Measurements from ENCODE around the gene KRTAP10-3.
"Not testable (repeated sequence)": the region's sequence is repeated elsewhere in the genome, so short reads cannot be mapped to it uniquely, and the experiment has no call there.

Gene KRTAP10-3

DNA sequence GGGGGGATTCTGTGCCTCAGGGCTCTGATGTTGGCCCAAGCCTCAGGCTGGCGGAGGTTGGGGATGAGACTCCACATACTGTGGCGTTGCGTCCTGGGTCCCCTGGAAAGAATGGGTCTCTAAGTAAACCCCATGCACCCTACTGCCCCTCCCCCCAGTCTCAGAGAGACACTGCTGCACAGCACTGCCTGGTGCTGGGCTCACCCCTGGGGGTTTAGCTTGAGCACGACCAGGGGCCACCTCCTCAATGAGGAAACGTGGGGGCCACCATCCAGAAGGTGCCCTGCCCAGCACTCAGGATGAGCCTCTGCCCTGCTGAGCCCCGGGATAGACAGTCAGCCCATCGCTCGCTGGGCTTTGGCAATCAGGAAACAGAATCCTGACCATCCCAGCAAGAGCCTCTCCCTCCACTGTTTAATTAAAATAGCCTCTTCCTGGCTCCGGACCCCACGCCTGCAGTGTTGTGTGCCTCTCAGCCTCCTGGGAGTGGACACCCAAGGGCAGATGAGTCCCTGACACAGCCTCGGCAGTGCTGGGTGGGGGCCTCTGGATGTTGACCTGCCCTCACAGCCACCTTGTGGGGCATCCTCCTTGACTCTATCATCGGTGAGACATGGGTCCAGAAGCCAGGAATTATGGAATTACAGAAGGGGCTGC, 11.4 kb upstream of the KRTAP10-3 start:
- no peak for DNase-seq

- no peak for DNase-seq
Observed at GRCh38 chr21:44568667-44569556, 10.3 kb upstream of the KRTAP10-3 start.

DNA sequence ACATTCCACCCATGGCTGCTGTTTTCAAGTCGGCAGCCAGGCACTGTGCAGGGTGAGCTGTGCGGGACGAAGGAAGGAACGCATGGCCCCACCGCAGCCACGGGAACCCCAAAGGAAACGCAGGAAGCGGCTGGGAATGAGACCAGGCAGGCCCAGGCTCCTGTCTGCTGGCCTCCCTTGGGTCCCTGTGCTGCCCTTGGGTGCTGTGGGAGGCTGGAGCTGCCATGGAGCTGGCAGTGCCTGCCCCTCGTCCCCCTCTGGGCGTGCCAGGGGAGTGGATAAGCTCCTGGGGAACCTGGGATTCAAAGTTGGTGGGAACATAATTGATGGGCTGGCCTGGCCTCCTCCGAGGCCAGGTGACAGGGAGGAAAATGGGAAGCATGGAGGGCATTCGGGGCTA, 9.7 kb upstream of the KRTAP10-3 start:
- no peak for DNase-seq

GRCh38 chr21:44567481-44568171, 9.0 kb upstream of the KRTAP10-3 start:
- DNase-seq = no peak

GRCh38 chr21:44566403-44566802, 7.8 kb upstream of the KRTAP10-3 start:
- no peak for DNase-seq

DNA sequence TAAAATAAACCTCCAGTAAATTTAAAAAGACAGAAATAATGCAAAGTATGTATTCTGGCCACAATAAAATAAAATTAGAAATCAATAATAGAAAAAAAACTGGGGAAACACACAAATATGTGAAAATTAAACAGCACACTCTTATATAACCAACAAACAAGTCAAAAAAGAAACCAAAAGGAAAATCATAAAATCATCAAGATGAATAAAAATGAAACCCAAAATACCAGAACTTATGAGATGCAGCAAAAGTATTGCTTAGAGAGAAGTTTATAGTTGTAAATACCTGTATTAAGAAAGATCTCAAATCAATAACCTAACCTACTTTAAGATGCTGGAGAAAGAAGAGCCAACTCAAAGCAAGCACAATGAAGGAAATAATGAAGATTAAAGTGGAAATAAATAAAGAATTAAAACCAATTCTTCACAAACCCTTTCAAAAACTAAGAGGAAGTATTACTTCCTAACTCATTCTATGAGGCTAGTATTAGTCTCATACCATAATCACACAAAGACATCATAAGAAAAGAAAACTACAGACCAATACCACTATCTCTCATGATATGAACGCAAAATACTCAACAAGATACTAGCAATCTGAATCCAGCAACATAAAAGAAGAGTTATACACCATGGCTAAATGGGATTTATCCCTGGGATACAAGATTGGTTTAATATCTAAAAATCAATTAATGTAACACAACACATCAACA, 6.4 kb upstream of the KRTAP10-3 start:
- DNase-seq = no peak

DNA sequence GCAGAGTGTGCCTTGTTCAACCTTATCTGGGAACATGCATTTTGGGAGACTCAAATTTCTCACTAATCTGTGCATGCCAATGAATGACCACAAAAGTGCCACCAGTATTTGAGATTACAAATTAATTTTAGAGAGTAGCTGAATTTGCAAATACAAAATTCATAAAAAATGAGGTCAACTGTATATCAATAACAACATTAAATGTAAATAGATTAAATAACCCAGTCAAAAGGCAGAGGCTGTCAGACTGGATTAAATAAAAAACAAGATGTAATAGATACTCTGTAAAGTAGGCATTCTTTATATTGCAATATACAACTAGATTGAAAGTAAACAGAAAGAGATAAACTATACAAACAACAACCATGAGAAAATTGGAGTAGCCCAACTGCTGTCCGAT, 5.5 kb upstream of the KRTAP10-3 start:
- DNase-seq = no peak

DNA sequence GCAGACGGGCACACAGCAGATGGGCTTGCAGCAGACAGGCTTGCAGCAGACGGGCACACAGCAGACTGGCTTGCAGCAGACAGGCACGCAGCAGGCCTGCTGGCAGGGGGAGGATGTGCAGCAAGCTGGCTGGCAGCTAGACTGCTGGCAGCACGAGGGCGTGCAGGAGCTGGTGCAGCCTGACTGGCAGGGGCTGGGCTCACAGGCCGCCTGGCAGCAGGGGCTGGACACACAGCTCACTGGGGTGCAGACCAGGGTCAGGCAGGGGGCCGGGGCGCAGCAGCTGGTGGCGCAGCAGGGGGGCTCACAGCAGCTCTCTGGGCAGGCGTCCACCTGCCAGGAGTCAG, 293 bp downstream of the KRTAP10-3 start:
- not testable (repeated sequence) for DNase-seq

- no peak for DNase-seq
Observed at GRCh38 chr21:44557491-44558328, 885 bp downstream of the KRTAP10-3 start.

DNA sequence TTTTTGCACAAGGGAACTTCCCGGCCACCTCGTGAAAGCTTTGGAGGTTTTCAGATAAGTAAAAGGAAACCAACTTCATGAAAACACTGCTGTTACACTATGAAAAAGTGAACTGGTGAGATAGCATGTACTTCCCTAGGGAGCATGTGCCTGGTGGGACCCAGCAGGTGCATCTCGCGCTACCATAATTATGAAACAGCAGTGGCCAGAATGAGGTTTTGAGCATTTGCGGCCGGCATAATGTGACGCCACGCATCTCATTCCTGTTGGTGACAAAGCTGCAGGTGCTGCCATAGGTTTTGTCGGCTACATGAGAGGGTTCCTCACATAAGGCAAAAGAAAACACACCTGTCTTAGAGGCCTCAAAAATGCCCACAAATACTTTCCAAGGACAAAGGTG, 1.7 kb downstream of the KRTAP10-3 start:
- DNase-seq = no peak

DNA sequence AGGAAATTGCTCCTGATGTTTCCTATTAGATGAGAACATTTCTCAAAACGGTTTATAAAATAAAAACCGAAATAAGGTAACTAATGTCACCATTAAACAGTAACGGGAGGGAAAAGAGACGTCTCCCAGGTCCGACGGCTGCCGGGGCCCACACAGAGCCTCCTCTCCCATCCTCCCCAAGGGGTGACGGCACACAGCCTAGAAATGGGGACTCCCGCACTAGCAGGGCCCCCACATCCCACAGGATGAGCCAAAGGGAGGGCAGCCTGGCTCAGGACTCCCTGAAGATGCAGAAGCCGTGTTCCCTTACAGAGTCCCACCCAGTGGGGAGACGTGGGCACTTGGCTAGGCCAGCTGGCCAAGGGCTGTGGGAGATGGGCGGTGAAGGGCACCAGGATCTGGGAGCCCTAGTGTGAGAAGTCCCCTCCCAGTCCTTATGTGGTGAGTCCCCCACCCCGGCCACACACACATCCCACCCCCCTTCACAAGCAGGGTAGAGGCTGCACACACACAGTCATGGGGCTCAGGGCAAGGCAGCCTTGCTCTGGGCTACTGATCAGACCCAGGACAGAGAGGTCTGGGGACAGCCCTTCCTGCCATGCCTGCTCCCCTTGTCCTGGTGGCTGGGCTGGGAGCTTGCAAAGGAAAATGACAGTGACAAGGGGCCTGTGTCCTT, 3.3 kb downstream of the KRTAP10-3 start:
- no peak for DNase-seq

GRCh38 chr21:44552681-44553080, 5.9 kb downstream of the KRTAP10-3 start:
- DNase-seq = no peak

DNA sequence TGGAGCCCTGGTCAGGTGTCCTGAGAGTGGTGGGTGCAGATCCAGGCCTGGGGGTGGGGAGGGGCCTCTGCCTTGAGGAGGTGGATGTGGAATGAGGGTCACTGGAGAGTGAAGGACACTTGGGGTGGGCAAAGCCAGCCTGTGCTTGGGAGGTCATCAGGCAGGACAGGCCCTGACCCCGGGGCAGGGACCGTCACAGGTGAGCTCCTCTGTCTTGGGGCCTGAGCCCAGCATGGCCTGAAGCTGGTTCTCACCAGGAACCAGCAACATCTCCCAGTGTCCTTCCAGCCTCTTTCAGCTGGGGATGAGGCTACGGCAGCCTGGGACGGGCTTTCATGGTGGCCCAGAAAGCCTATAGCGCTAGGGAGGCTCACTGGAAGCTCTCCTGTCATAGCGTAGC, 6.5 kb downstream of the KRTAP10-3 start:
- DNase-seq = no peak

DNA sequence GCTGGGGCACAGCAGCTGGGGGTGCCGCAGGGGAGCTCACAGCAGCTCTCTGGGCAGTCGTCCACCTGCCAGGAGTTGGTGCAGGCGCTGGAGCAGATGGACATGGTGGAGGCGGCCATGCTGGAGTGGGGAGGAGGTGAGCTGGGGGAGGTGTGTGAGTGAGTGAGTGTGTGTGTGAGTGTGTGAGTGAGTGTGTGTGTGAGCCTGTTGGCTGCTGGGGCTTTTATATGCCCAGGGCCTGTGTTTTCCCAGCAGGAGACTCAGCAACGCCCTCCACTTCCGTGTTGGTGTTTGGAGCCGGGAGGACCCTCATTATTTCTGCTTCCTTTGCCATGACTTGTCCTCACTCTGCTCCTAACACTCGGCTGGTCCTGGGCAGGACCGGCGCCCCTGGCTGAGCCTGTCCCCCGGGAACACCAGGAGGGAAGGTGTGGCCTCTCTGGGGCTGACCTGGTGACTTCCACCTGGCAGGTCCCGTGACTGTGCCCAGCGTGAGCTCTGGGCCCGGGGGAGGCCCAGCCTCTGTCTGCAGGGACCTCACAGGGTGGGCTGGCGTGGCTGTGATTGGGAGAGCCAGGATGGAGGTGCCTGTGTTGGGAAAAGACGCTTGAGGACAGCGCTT, 7.1 kb downstream of the KRTAP10-3 start, which contains the start of gene KRTAP10-2:
Gene KRTAP10-2 (minus strand): TSS at position 166 of the 622 bp plus-strand sequence. CDS start 47 bp downstream, at position 119.
- no peak for DNase-seq

DNA sequence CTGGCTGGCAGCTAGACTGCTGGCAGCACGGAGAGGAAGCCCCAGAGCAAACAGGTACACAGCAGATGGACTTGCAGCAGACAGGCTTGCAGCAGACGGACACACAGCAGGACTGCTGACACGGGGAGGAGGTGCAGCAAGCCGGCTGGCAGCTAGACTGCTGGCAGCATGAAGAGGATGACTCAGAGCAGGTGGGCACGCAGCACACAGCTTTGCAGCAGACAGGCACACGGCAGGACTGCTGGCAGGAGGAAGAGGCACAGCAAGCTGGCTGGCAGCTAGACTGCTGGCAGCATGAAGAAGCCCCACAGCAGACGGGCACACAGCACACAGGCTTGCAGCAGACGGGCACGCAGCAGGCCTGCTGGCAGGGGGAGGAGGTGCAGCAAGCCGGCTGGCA, 7.8 kb downstream of the KRTAP10-3 start:
- no peak for DNase-seq

- not testable (repeated sequence) for DNase-seq
Observed at GRCh38 chr21:44550285-44550684, 8.3 kb downstream of the KRTAP10-3 start.

GRCh38 chr21:44549525-44550211, 8.9 kb downstream of the KRTAP10-3 start:
- DNase-seq = no peak

DNA sequence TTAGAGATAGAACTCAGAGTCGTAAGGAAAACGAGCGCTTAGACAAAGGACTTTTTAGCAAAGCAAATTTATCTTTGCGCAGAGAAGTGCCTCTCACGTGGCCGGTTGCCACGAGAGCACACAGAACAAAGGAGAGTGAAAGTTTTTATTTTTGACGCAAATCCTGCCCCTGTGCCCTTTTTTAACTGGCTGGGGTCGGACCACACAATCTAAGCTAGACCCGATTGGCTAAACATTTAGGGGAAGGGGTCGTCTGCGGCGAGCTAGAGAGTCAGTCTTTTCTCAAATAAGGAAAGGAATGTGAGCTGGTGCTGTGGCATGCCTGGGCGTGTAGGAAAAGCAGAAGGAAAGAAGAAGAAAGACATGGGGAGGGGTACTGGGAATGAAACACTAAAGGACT, 9.7 kb downstream of the KRTAP10-3 start:
- no peak for DNase-seq

DNA sequence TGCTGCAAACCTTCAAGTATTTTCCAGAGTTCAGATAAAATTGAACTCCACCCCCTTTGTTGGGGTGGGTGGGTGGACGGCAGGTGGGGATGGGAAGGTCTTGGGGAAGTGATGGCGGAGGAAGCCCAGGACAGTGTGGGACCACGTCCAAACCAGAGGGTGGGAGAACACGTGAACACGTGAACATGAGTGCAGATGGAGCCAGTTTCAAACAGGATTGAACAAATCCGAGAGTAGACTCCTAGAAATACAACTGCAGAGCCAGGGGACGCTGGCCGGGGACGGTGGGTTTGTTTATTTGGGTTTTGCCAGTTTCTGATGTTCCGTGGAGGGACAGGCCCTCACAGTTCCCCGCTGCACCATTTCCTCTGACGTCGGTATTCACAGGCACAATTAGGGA, 10.2 kb downstream of the KRTAP10-3 start:
- no peak for DNase-seq

DNA sequence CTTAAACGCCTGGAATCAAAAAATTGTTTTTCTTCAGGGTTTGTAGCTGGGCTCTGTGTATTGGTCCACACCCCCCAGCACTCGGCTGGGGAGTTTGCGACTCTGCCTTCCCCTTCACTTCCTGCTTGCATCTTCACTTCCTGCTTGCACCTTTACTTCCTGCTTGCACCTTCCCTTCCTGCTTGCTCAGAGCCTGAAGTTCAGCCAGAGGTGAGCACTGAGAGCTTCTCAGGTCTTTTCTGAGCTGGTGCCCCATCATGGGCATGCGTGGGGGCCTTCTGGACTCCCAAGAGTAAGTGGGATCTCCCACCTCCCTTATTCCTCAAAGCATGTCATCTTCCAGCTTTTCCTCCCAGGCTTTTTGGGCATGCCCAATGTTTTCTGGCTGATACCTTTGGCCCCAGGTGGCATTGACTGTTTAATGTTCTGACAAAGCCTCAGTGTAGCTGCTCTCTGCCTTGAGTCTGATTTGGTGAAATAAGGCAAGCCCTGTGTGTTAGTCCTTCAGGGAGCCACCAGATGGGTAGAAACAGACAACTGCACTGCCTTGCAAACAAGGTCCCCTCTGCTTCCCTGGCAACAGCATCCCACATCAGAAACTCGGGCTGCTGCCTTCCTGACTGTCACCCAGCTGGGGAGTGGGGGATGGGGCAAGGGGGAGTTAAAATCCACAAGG, 10.8 kb downstream of the KRTAP10-3 start:
- peak; percentile 25 for DNase-seq
